Middle frontal gyrus (tissue), 1 donor: ENCODE data around the gene ZFX.

Experiments used
- DNase-seq: peaks from one replicate; pipeline ENCODE4 v3.0.0-alpha.2; 2015; ENCODE audit warnings: low spot score; ENCODE audit errors: extremely low spot score

Gene ZFX

DNA sequence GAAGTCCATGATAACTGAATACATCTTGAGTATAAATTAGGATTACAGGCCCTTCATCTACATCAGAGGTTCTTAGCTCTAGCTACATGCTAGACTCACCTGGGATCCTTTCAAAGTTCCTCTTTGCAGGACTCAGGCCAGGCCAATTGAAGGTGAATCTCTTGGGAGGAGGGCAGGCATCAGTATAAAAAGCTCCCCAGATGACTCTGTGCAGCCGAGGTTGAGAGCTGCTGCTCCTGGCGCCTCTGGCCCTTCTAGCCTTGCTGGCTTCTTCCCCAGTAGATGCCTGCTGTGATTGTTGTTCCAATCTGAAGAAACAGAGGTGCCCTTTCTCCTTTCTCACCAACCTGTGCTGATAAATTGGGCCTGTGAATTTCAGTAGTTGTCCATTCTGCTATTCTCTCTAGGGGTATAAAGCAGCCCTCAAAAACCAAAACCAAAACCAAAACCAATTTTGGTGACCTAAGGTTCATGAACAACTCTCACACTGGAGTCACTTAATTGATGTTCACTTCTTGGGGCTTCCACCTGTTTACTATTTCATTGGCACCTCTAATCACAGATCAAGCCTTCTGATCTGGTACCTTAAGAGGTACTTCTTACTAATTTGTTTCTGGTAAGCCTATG lies 85.7 kb downstream of the ZFX start:
- no peak for DNase-seq

DNA sequence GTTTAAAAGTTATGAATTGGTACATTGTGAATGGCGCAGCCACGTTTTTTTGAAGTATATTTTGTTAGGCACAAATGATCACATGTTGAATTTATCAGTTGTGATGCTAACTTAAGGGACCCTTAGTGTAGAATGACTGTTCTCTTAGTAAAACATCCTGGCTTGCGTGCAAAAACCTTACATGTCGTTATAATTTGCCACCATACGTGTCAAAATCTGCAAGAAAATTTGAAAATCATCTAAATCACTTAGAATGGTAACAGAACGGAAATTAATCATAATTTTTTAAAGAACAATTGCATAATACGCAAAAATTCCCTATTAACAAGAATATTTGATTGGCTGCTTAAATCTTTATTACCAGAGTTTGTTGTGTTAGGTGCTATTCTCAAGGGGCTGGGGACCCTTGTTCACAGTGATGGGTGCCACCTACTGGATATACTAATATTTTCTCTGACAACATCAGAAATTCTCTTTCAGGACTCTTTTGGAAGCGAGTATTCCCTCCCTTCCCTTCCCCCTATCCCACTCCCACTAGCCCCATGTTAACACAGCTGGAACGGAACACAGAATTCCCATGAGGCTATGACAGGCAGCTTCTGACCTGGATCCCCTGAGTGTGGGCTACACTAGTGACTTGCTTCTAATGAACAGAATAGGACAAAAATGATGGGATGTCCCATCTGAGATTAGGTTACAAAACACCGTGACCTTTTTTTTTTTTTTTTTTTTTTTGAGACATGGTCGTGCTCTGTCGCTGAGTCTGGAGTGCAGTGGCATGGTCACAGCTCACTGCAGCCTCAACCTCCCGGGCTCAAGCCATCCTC lies 92.5 kb downstream of the ZFX start:
- DNase-seq = no peak

DNA sequence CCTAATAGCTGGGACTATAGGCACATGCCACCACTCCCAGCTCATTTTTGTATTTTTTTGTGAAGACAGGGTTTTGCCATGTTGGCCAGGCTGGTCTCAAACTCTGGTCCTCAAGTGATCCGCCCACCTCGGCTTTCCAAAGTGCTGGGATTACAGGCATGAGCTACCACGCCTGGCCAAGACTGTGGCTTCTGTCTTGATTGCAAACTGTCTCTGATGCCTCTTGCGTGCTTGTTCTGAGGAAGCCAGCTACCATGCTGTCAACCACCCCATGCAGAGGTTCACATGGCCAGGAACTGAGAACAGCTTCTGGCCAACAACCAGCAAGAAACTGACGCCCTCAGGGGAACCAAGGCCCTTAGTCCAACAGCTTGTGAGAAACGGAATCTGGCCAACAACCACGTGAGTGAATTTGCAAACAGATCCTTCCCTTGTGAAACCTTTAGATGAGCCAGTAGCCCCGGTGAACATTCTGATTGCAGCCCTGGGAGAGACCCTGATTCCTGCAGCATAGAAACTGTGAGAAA lies 93.2 kb downstream of the ZFX start:
- DNase-seq = no peak

DNA sequence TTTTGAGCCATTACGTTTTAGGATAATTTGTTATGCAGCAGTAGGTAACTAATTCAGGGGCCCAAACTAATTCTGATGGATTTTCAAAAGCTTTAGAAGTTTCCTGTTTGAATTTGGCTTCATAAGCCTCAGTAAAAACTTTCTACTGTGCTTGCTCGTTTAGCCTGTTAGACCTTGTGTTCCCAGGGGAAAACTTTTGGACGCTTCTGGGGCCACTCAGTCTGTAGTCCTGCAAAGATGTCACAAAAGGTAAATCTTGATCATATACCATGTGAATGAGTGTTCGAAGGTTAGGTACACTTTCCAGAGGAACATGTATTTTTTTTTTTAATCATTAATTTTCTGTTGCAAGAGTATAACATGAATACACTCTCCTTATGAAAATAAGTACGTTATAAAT lies 93.7 kb downstream of the ZFX start:
- DNase-seq = no peak

DNA sequence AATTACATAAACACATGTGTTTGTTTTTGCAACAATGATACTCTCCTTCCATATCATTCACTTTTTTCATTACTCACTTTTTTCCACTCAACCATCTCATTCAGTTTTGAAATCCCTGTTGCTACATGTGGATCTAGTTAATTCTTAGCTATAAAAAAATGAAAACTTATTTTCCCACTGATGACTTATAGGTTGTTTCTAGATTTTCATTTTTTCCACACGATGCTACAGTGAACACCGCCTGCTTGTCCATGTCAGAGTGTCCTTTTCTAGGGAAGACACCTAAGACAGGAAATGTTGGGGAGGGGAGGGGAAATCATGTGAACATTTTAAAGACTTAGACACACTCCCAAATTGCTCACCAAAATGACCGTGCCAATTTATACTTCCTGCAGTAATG lies 94.2 kb downstream of the ZFX start:
- DNase-seq = no peak

DNA sequence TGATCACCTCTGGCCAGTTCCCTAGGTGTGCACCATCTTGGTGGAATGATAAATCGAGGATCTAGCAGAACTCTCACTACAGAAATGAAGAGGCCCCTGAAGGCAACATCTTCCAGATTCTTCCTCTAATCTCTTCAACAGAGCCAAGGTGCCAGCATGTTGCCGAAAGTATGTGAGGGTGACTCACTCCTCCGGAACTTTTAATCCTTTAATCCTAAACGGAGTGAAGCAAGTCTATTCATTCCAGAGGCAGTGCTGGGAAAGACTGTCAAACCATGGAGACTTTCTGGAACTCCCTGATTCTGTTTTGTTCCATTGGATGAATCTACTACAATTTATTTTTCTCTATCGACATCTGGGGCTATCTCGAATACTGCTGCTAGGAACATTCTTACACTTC lies 95.7 kb downstream of the ZFX start:
- DNase-seq = no peak

DNA sequence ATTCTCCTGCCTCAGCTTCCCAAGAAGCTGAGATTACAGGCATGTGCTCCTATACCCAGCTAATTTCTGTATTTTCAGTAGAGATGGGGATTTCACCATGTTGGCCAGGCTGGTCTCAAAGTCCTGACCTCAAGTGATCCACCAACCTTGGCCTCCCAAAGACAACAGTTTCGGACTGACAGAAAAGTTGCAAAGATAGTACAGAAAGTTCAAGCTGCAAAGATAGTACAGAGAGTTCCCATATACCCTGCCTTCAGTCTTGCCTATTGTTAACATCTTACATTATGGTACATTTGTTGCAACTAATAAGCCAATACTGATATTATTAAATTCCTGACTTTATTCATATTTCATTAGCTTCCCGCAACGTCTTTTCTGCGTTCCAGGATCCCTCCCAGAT lies 98.5 kb downstream of the ZFX start:
- DNase-seq = no peak

DNA sequence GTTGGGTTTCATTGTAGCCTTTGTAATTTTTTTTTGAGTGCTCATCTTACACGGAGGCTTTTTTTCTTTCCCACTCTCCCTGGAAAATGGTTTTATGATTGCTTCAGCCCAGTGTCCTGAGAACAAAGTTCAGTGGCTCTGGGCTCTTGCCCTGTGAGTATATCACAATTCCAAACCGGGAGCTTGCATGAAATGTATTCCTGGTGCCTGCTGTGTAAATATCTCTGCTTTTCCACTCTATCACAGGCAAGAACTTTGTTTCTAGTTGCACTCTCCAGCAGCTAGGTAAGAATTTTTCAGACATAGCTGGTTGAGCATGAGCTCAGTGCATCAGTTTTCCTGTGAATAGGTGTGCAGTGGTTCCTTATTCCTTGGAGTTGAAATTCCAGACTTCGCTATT lies 103.5 kb downstream of the ZFX start:
- no peak for DNase-seq

DNA sequence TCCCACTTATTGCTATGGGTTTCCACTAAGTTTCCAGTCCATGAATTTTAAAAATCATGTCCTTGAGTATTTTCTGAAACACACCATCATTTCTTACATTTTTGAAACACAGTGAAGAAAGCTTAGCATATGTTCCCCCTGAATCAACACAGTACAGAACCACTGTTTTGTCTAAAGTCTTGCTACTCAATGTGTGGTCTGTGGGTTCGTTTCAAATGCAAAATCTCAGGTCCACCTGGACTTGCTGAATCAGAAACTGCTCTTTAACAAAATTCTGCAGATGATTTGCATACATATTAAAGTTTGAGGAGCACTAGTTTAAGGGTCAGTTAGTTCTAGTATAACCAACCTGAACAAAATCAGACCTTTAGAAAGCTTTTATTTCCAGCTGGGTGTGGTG lies 103.9 kb downstream of the ZFX start:
- DNase-seq = no peak

DNA sequence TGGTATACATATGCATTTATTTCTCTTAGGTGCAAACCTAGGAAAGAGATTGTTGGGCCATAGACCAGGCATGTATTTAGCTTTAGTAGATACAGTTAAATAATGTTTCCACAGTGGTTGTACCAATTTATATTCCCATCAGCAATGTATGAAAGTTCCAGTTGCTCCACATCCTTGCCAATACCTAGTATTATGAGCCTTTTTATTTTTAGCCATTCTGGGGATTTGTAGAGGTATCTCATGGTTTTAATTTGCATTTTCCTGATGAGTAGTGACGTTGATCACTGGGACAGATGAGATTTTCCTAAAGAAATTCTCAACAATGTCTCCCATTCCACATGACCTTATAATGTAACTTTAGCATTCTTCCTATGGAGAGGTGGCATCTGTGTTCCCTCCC lies 107.5 kb downstream of the ZFX start:
- DNase-seq = no peak

DNA sequence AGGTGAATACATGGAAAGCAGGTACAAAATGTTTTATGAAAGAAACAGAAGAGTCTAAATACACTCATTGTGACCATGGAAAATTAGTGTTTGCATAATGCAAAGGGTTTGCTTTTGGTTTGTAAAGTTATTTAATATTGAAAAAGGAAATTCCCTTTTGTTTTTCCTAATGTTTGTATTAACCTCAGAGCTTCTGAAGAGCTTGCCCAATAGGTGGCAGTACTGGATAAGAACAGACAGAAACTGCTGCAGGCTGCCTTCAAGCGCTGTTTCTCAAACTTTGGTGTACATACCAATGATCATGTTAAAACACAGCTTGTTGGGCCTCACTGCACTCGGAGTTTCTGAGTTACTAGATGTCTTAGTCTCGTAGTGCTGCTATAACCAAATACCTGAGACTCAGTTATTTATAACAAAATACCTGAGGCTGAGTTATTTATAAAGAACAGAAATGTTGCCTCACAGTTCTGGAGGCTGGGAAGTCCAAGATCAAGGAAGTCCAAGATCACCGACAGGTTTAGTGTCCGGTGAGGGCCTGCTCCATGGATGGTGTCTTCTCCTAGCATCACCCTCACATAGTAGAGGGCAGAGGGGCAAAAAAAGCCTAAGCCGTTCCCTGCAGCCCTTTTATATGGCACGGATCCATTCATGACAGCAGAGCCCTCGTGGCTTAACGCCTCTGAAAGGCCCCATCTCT lies 110.2 kb downstream of the ZFX start:
- DNase-seq = no peak

DNA sequence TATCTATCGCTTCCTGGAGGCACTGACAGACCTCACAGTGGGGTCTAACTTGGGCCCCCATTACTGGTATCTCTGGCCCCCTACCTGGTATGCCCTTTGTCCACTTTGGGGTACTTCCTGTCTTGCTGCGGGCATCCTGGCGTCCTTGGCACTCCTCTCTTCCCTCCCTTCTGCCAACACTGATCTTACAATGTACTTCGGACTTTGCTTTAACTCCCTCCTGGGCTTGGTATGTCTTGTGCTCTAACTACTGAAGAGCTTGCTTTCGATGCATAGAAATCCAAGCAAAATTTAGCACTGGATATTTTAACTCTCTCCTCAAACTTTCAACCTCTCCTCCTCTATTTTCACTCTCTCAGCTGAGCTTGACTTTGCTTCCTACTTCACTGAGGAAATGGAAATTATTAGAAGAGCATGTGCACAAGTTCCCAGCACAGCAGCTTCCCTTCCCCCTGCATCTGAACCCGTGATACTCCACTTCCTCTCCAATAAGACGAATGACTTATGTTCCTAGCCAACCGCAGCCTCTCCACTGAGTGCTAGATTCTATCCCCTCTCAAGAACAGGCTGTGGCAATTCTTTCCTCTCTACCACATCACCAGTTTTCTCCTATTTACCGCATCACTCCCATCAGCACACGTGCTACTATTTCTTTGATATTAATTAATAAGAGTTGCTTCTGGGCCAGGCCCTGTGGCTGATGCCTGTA lies 111.5 kb downstream of the ZFX start:
- DNase-seq = no peak

DNA sequence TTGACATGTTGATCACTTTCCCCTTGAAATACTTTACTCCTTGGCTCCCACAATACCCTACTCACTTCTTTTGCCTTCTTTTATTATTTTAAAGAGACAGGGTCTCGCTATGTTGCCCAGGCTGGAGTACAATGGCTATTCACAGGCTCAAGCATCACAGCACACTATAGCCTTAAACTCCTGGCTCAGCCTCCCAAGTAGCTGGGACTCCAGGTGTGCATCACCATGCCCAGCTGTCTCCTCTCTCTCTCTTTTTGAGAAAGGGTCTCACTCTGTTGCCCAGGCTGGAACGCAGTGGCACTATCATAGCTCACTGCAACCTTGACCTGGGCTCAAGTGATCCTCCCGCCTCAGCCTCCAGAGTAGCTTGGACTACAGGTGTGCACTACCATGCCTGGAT lies 112.8 kb downstream of the ZFX start:
- DNase-seq = no peak

DNA sequence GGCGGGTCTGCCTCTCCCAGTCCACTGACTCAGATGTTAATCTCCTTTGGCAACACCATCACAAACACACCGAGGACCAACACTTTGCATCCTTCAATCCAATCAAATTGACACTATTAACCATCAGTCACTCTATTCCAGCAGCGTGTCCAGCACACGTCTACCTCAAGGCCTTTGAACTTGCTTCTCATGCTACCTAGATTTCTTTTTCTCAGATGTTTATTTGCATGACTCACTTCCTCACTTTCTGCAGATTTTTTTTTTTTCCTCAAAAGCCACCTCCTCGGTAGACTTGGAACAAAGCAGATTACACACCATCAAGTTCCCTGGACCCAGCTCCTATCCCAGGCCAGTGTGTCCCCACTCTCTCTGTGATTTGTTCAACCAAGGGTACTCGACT lies 114.9 kb downstream of the ZFX start:
- DNase-seq = no peak
